HG02973 (cell line): ENCODE results near the gene POLRMT.

Source experiments
- ATAC-seq: cut with Tn5 transposase; IDR thresholded peaks from one replicate; pipeline ENCODE4 v1.9.1; 2021; ENCODE audit warnings: moderate library complexity; ENCODE audit not compliant: unreplicated experiment

Gene POLRMT

GRCh38 chr19:648305-648704 lies 15.0 kb upstream of the POLRMT start:
- ATAC-seq = no peak

GRCh38 chr19:647566-648284 lies 14.4 kb upstream of the POLRMT start:
- no peak for ATAC-seq

GRCh38 chr19:646779-647565 lies 13.6 kb upstream of the POLRMT start:
- no peak for ATAC-seq

- no peak for ATAC-seq
These were observed 12.8 kb upstream of the POLRMT start for GRCh38 chr19:645912-646778.

GRCh38 chr19:644789-645188 lies 11.5 kb upstream of the POLRMT start:
- no peak for ATAC-seq

GRCh38 chr19:644363-644762 lies 11.0 kb upstream of the POLRMT start:
- ATAC-seq = no peak

GRCh38 chr19:643736-644135 lies 10.4 kb upstream of the POLRMT start:
- ATAC-seq = no peak

- ATAC-seq = no peak
These were observed 9.7 kb upstream of the POLRMT start for GRCh38 chr19:642767-643727.

- no peak for ATAC-seq
These were observed 8.4 kb upstream of the POLRMT start for GRCh38 chr19:641702-642101.

- no peak for ATAC-seq
These were observed 7.4 kb upstream of the POLRMT start for GRCh38 chr19:640606-641189.

GRCh38 chr19:640161-640558 lies 6.8 kb upstream of the POLRMT start:
- no peak for ATAC-seq

- no peak for ATAC-seq
These were observed 6.2 kb upstream of the POLRMT start, which contains the start of gene FGF22 for GRCh38 chr19:639253-640160. Gene FGF22, plus strand, starts transcription at chr19:639879. Its CDS starts 47 bp downstream, at chr19:639926.

GRCh38 chr19:638906-639252 lies 5.5 kb upstream of the POLRMT start:
- ATAC-seq = no peak

- ATAC-seq = no peak
These were observed 1.8 kb upstream of the POLRMT start for GRCh38 chr19:634975-635652.

- ATAC-seq = no peak
These were observed 676 bp upstream of the POLRMT start for GRCh38 chr19:633786-634639.

GRCh38 chr19:632579-633067 lies 714 bp downstream of the POLRMT start:
- ATAC-seq = peak; percentile 18
